IMR-90 (cell line): ENCODE results near the gene TNRC6C.

ENCODE experiments used
- CTCF ChIP-seq: conservative IDR thresholded peaks from 2 replicates; pipeline ENCODE4 v1.5.1; 2012; ENCODE audit warnings: mild to moderate bottlenecking, low read depth, low read length, improper control_type of control experiment
- FOS ChIP-seq: fragments of 150-350 bp; IDR thresholded peaks from 2 replicates; pipeline ENCODE4 v1.6.1; 2016; ENCODE audit warnings: low read depth, low read length
- POLR2A ChIP-seq: IDR thresholded peaks from 2 replicates; pipeline ENCODE4 v1.6.1; 2012; ENCODE audit warnings: mild to moderate bottlenecking, low read depth, low read length
- RAD21 ChIP-seq: IDR thresholded peaks from 2 replicates; pipeline ENCODE4 v1.6.1; 2012; ENCODE audit warnings: low read length, improper control_type of control experiment
- SMC3 ChIP-seq: fragments of 150-350 bp; IDR thresholded peaks from 2 replicates; pipeline ENCODE4 v1.6.1; 2016; ENCODE audit warnings: low read depth, mild to moderate bottlenecking, antibody characterized with exemption, low read length, moderate library complexity

GRCh38 chr17:78092794-78093324 is 134.4 kb downstream of the TNRC6C start:
- TF ChIP-seq CTCF: no peak
- TF ChIP-seq FOS: no peak
- TF ChIP-seq POLR2A: no peak
- no peak for TF ChIP-seq RAD21
- TF ChIP-seq SMC3: no peak
